HepG2 (cell line): ENCODE measurements around the gene FGD4. TPM values are rescaled to one million over a fixed set of nuclear protein-coding genes. Genes with fewer than 3 reads are reported as not detected.
A peak's percentile ranks its signal among the peaks of the same experiment; 100 is the strongest.

ENCODE experiments used
- FOXA1 ChIP-seq, 2 experiments: fragments of 450-650 bp in 1 of 2; sonication (generic) in 1 of 2; formaldehyde crosslinking in 1 of 2; IDR thresholded peaks; 2 replicates each; pipeline versions ENCODE4 v1.4.0 to v1.6.1; 2016 to 2020; ENCODE audit warnings: missing genetic modification reagents in 1 of 2
- FOXK1 ChIP-seq: sonication (generic); formaldehyde crosslinking; IDR thresholded peaks from 2 replicates; pipeline ENCODE4 v1.4.0; 2020; ENCODE audit warnings: low read depth, missing genetic modification reagents, borderline replicate concordance
- KDM4B ChIP-seq: sonication (generic); formaldehyde crosslinking; IDR thresholded peaks from 2 replicates; pipeline ENCODE4 v1.4.0; 2020; ENCODE audit warnings: missing genetic modification reagents
- PAXIP1 ChIP-seq: sonication (generic); formaldehyde crosslinking; conservative IDR thresholded peaks from 2 replicates; pipeline ENCODE4 v1.4.0; 2020; ENCODE audit warnings: mild to moderate bottlenecking, missing genetic modification reagents, moderate library complexity
- ZNF724P ChIP-seq: sonication (generic); formaldehyde crosslinking; IDR thresholded peaks from 2 replicates; pipeline ENCODE4 v1.8.0; 2022; ENCODE audit warnings: missing genetic modification reagents, borderline replicate concordance
- ZNF816 ChIP-seq: sonication (generic); formaldehyde crosslinking; IDR thresholded peaks from 2 replicates; pipeline ENCODE4 v1.8.0; 2022; ENCODE audit warnings: missing genetic modification reagents, mild to moderate bottlenecking, borderline replicate concordance
- ZSCAN30 ChIP-seq: sonication (generic); formaldehyde crosslinking; IDR thresholded peaks from 2 replicates; pipeline ENCODE4 v1.5.0; 2020; ENCODE audit warnings: mild to moderate bottlenecking, missing genetic modification reagents
- polyA plus RNA-seq, 8 experiments: library from polyadenylated mRNA; depleted of rRNA in 3 of 8; stranded (reverse) in 7 of 8; unstranded in 1 of 8; fragments of >200 nt; fragmentation: Illumina TruSeq in 4 of 8; extraction: Trizol in 4 of 8; gene quantifications; 2 replicates each; pipeline versions ENCODE4 v1.2.1 to v1.2.3, GENCODE V29; 2011 to 2016; ENCODE audit warnings: low read depth in 4 of 8, missing spikeins in 1 of 8, mixed read lengths in 1 of 8; ENCODE audit not compliant: insufficient read depth in 1 of 8
- total RNA-seq, 5 experiments: library from RNA; depleted of rRNA; stranded (reverse); fragments of >200 nt; fragmentation: Illumina TruSeq; extraction: Trizol; gene quantifications; 2 replicates each; pipeline ENCODE4 v1.2.3, GENCODE V29; 2016; ENCODE audit warnings: low read depth in 1 of 5
- TF ChIP-seq, protein P1 (sequence below): sonication (generic); formaldehyde crosslinking; IDR thresholded peaks from 2 replicates; pipeline ENCODE4 v1.4.0; 2020; ENCODE audit warnings: low read depth, missing genetic modification reagents
- TF ChIP-seq, protein P2 (sequence below): IDR thresholded peaks from 2 replicates; pipeline ENCODE4 v1.4.0; 2020; ENCODE audit warnings: mild to moderate bottlenecking, missing genetic modification reagents
- TF ChIP-seq, protein P3 (sequence below): IDR thresholded peaks from 2 replicates; pipeline ENCODE4 v1.6.1; 2016; ENCODE audit warnings: mild to moderate bottlenecking

Gene FGD4
- total and polyA plus RNA-seq, 2 of the 13 experiments (the other 11 are each of a cell fraction or from before 2014, with no cell fraction given) = 4.6 to 6.6 TPM

DNA sequence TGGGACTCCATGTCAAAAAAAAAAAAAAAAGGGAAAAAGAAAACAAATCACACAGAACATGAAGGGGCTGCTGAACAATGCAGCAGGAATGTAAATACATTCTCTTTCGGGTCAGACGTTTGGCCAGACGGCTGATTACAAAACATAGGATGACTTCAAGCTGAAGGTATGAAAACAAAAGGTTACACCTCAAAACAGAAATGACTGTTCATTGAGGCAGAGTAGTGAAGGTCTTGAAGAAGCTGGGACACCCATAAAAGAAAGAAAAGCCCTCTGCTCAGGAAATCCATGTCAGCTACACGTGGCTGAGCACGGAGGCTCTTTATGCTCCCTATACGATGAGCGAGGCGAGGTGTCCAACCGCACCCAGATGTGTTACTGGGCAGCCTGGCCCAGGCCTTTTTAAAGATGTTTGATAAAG is 37.7 kb downstream of the FGD4 start (continued):
- TF ChIP-seq PAXIP1 (CRISPR knock-in tag) (peak; percentile 54), ZSCAN30 (CRISPR knock-in tag) (no peak), FOXA1 (IDR thresholded peaks at IDR 0.05) (peak; percentile 52), FOXA1 (CRISPR knock-in tag; IDR thresholded peaks at IDR 0.05) (peak; percentile 43; the same call in 1 of the 2 replicates), ZNF724P (CRISPR knock-in tag) (no peak), ZNF816 (0 out of 2 replicates have a peak, but pooled peaks have one; percentile 32), FOXK1 (CRISPR knock-in tag) (peak; percentile 95; the same call in 1 of the 2 replicates), KDM4B (0 out of 2 replicates have a peak, but pooled peaks have one; percentile 24)
- TF ChIP-seq, protein P1, sequence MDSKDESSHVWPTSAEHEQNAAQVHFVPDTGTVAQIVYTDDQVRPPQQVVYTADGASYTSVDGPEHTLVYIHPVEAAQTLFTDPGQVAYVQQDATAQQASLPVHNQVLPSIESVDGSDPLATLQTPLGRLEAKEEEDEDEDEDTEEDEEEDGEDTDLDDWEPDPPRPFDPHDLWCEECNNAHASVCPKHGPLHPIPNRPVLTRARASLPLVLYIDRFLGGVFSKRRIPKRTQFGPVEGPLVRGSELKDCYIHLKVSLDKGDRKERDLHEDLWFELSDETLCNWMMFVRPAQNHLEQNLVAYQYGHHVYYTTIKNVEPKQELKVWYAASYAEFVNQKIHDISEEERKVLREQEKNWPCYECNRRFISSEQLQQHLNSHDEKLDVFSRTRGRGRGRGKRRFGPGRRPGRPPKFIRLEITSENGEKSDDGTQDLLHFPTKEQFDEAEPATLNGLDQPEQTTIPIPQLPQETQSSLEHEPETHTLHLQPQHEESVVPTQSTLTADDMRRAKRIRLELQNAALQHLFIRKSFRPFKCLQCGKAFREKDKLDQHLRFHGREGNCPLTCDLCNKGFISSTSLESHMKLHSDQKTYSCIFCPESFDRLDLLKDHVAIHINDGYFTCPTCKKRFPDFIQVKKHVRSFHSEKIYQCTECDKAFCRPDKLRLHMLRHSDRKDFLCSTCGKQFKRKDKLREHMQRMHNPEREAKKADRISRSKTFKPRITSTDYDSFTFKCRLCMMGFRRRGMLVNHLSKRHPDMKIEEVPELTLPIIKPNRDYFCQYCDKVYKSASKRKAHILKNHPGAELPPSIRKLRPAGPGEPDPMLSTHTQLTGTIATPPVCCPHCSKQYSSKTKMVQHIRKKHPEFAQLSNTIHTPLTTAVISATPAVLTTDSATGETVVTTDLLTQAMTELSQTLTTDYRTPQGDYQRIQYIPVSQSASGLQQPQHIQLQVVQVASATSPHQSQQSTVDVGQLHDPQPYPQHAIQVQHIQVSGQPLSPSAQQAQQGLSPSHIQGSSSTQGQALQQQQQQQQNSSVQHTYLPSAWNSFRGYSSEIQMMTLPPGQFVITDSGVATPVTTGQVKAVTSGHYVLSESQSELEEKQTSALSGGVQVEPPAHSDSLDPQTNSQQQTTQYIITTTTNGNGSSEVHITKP (CRISPR knock-in tag) = 0 out of 2 replicates have a peak, but pooled peaks have one; percentile 26
- TF ChIP-seq, protein P2, sequence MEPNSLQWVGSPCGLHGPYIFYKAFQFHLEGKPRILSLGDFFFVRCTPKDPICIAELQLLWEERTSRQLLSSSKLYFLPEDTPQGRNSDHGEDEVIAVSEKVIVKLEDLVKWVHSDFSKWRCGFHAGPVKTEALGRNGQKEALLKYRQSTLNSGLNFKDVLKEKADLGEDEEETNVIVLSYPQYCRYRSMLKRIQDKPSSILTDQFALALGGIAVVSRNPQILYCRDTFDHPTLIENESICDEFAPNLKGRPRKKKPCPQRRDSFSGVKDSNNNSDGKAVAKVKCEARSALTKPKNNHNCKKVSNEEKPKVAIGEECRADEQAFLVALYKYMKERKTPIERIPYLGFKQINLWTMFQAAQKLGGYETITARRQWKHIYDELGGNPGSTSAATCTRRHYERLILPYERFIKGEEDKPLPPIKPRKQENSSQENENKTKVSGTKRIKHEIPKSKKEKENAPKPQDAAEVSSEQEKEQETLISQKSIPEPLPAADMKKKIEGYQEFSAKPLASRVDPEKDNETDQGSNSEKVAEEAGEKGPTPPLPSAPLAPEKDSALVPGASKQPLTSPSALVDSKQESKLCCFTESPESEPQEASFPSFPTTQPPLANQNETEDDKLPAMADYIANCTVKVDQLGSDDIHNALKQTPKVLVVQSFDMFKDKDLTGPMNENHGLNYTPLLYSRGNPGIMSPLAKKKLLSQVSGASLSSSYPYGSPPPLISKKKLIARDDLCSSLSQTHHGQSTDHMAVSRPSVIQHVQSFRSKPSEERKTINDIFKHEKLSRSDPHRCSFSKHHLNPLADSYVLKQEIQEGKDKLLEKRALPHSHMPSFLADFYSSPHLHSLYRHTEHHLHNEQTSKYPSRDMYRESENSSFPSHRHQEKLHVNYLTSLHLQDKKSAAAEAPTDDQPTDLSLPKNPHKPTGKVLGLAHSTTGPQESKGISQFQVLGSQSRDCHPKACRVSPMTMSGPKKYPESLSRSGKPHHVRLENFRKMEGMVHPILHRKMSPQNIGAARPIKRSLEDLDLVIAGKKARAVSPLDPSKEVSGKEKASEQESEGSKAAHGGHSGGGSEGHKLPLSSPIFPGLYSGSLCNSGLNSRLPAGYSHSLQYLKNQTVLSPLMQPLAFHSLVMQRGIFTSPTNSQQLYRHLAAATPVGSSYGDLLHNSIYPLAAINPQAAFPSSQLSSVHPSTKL (CRISPR knock-in tag) = peak; percentile 91
- TF ChIP-seq, protein P3, sequence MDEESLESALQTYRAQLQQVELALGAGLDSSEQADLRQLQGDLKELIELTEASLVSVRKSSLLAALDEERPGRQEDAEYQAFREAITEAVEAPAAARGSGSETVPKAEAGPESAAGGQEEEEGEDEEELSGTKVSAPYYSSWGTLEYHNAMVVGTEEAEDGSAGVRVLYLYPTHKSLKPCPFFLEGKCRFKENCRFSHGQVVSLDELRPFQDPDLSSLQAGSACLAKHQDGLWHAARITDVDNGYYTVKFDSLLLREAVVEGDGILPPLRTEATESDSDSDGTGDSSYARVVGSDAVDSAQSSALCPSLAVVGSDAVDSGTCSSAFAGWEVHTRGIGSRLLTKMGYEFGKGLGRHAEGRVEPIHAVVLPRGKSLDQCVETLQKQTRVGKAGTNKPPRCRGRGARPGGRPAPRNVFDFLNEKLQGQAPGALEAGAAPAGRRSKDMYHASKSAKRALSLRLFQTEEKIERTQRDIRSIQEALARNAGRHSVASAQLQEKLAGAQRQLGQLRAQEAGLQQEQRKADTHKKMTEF (CRISPR knock-in tag) = peak; percentile 72
